Measurements from ENCODE around the gene EGFLAM.

The EGFLAM gene

GRCh38 chr5:38423276-38424147 is 165.2 kb downstream of the EGFLAM start:
- no peak for DNase-seq

GRCh38 chr5:38424148-38425060 is 166.0 kb downstream of the EGFLAM start:
- DNase-seq = no peak

- peak; percentile 7 for DNase-seq
These were observed 168.1 kb downstream of the EGFLAM start for GRCh38 chr5:38426490-38426889.

- peak; percentile 56 for DNase-seq
These were observed 168.9 kb downstream of the EGFLAM start for GRCh38 chr5:38426986-38427950.

- DNase-seq = no peak
These were observed 173.0 kb downstream of the EGFLAM start for GRCh38 chr5:38431242-38431853.

GRCh38 chr5:38433160-38433861 is 175.0 kb downstream of the EGFLAM start:
- no peak for DNase-seq

GRCh38 chr5:38434966-38435705 is 176.8 kb downstream of the EGFLAM start:
- no peak for DNase-seq

- DNase-seq = no peak
These were observed 180.4 kb downstream of the EGFLAM start for GRCh38 chr5:38438757-38439156.

GRCh38 chr5:38441453-38442246 is 183.3 kb downstream of the EGFLAM start:
- peak; percentile 99 for DNase-seq

- no peak for DNase-seq
These were observed 183.9 kb downstream of the EGFLAM start for GRCh38 chr5:38442247-38442573.

GRCh38 chr5:38443390-38443789 is 185.0 kb downstream of the EGFLAM start:
- peak; percentile 67 for DNase-seq

GRCh38 chr5:38445374-38446028 is 187.1 kb downstream of the EGFLAM start:
- peak; percentile 38 for DNase-seq

GRCh38 chr5:38446029-38446522 is 187.7 kb downstream of the EGFLAM start:
- no peak for DNase-seq

GRCh38 chr5:38447056-38447455 is 188.7 kb downstream of the EGFLAM start:
- DNase-seq = no peak

- no peak for DNase-seq
These were observed 189.4 kb downstream of the EGFLAM start for GRCh38 chr5:38447786-38448185.

- DNase-seq = no peak
These were observed 190.4 kb downstream of the EGFLAM start for GRCh38 chr5:38448568-38449350.

- no peak for DNase-seq
These were observed 192.3 kb downstream of the EGFLAM start for GRCh38 chr5:38450627-38451026.

GRCh38 chr5:38451074-38451725 is 192.8 kb downstream of the EGFLAM start:
- DNase-seq = no peak

Data from NCI-H510A treated with DMSO at 0.1 percent for 48 hours (cell line).